Measurements from ENCODE around the gene COL26A1.

- TF ChIP-seq CTCF (IDR thresholded peaks at IDR 0.05), result no peak
- TF ChIP-seq POLR2A (IDR thresholded peaks at IDR 0.05), result no peak
Observed at GRCh38 chr7:101457001-101457750, 94.5 kb downstream of the COL26A1 start.
